OCI-LY7 (cell line): Measurements from ENCODE around the gene PTPRM.

ENCODE experiments used
- EZH2phosphoT487 ChIP-seq: fragments of 200-600 bp; sonication (generic); IDR thresholded peaks from 2 replicates; pipeline ENCODE4 v1.6.1; 2018; ENCODE audit warnings: low read depth, borderline replicate concordance, mild to moderate bottlenecking, mixed run types, antibody characterized with exemption, low read length, moderate library complexity, mixed read lengths
- TF ChIP-seq, protein P1 (sequence below): fragments of 200-600 bp; sonication (generic); conservative IDR thresholded peaks from 2 replicates; pipeline ENCODE4 v1.5.1; 2014; ENCODE audit warnings: mild to moderate bottlenecking, antibody characterized with exemption, low read length, moderate library complexity, mixed read lengths

DNA sequence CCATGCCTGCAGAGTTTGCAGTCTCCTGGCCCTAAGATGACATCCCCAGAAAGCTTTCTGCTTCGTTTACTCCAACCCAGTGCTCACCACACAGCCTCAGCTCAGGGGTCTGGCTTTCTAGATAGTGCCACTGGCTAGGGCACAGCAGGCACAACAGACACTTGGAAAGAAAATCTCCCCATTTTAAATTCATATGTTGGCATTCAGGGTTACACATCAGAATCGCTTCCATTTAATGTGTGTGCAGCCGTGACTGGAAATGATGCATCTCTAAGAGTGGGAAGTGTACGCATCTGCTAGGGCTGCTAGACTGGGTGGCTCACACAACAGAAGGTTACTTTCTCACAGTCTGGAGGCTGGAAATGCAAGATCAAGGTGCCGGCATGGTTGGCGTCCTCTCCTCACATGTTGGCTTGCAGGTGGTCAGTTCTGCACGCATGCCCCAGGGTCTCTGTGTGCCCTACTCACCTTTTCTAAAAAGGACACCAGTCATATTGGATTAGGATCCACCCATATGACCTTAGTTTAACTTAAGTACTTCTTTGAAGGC, 712.7 kb downstream of the PTPRM start:
- TF ChIP-seq, protein P1, sequence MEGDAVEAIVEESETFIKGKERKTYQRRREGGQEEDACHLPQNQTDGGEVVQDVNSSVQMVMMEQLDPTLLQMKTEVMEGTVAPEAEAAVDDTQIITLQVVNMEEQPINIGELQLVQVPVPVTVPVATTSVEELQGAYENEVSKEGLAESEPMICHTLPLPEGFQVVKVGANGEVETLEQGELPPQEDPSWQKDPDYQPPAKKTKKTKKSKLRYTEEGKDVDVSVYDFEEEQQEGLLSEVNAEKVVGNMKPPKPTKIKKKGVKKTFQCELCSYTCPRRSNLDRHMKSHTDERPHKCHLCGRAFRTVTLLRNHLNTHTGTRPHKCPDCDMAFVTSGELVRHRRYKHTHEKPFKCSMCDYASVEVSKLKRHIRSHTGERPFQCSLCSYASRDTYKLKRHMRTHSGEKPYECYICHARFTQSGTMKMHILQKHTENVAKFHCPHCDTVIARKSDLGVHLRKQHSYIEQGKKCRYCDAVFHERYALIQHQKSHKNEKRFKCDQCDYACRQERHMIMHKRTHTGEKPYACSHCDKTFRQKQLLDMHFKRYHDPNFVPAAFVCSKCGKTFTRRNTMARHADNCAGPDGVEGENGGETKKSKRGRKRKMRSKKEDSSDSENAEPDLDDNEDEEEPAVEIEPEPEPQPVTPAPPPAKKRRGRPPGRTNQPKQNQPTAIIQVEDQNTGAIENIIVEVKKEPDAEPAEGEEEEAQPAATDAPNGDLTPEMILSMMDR = no peak
- no peak for TF ChIP-seq EZH2phosphoT487
